ENCODE measurements around the gene PDE6B. TPM values are rescaled to one million over a fixed set of nuclear protein-coding genes. Genes with fewer than 3 reads are reported as not detected.

Gene PDE6B
- total and polyA plus RNA-seq, 2 experiments from 2014 or later, result 17.3 to 26.1 TPM

DNA sequence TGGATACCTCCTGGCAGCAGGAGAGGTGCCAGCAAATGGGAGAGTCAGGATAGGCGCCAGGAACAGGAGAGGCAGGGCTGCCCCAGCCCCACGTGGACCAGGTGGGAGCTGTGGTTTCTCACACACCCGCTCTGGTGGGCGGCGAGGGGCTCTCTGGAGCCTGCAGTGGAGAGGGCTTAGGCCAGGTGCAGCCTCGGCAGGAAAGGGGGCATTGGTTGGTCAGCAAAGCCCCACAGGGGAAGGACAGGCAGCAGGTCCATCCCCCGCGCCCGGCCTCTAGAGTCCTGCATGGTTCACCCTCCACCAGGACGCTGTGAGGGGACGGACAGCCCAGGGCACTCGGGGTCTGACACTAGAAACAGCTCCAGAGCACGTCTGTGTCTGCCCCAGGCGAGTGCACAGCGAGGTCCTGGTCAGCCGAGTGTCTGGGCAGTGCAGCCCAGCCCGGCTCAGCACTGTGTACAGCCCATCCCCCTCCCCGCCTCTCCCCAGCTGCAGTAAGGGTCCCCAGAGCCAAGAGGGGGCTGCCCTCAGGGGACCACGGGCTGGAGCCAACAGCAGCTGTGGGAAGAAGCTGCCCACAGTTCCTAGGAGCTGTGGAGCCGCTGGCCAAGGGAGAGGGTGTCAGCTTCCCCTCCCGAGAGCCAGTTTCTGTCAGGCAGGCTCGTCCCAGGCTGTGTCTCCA, 40.5 kb downstream of the PDE6B start:
- peaks cover 2% of the 10 kb centered on the region for H3K79me2 ChIP-seq
- no peaks in the 10 kb centered on the region for H3K9me2 ChIP-seq (replicated peaks; ENCODE audit: insufficient read depth)
- H3K27ac ChIP-seq, result no peak overlapping the region
- H3K36me3 ChIP-seq (replicated peaks; ENCODE audit: insufficient read depth, low read depth), result no peaks in the 10 kb centered on the region
- no peaks in the 10 kb centered on the region for H3K9me3 ChIP-seq (ENCODE audit: low read depth)
- H3K4me1 ChIP-seq (ENCODE audit: insufficient read depth), result peaks cover 12% of the 10 kb centered on the region
- no peaks in the 10 kb centered on the region for H4K20me1 ChIP-seq (ENCODE audit: insufficient read depth, poor library complexity, severe bottlenecking)
- H2AFZ ChIP-seq, result no peak overlapping the region
- H3K4me2 ChIP-seq, result no peak overlapping the region
- WGBS (ENCODE audit: low lambda C conversion rate, missing lambda C conversion rate), result 83% methylated on average over 18 of the region's 22 CpGs
- no peak overlapping the region for H3K4me3 ChIP-seq
- no peaks in the 10 kb centered on the region for H3K27me3 ChIP-seq
- TF ChIP-seq EZH2 (IDR thresholded peaks at IDR 0.05; ENCODE audit: borderline replicate concordance), result no peak
- TF ChIP-seq, protein P1, sequence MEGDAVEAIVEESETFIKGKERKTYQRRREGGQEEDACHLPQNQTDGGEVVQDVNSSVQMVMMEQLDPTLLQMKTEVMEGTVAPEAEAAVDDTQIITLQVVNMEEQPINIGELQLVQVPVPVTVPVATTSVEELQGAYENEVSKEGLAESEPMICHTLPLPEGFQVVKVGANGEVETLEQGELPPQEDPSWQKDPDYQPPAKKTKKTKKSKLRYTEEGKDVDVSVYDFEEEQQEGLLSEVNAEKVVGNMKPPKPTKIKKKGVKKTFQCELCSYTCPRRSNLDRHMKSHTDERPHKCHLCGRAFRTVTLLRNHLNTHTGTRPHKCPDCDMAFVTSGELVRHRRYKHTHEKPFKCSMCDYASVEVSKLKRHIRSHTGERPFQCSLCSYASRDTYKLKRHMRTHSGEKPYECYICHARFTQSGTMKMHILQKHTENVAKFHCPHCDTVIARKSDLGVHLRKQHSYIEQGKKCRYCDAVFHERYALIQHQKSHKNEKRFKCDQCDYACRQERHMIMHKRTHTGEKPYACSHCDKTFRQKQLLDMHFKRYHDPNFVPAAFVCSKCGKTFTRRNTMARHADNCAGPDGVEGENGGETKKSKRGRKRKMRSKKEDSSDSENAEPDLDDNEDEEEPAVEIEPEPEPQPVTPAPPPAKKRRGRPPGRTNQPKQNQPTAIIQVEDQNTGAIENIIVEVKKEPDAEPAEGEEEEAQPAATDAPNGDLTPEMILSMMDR (IDR thresholded peaks at IDR 0.05; ENCODE audit: poor library complexity), result no peak
- no peak for TF ChIP-seq EZH2phosphoT487 (IDR thresholded peaks at IDR 0.05; ENCODE audit: low read depth, severe bottlenecking, unreplicated experiment)
- DNase-seq (ENCODE audit: low spot score), result no peak

DNA sequence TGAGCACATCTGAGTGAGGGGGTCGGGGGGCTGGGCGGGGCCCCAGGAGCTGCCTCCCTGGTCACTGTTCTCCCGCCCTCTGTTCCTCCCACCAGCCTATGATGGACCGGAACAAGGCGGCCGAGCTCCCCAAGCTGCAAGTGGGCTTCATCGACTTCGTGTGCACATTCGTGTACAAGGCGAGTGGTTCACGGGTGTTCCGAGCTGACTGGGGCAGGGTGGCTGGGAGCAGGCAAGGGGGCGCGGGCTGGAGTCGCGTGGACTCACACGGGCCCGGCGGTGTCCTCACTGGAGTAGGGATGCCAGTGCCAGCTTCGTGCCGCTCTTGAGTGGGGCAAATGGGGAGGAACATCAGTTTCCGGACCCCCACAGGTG, 41.0 kb downstream of the PDE6B start:
- Histone ChIP-seq H3K4me3 (no peak overlapping the region), H4K20me1 (ENCODE audit: insufficient read depth, poor library complexity, severe bottlenecking) (no peaks in the 10 kb centered on the region), H3K4me2 (no peak overlapping the region), H3K36me3 (replicated peaks; ENCODE audit: insufficient read depth, low read depth) (no peaks in the 10 kb centered on the region), H3K27me3 (no peaks in the 10 kb centered on the region), H3K4me1 (ENCODE audit: insufficient read depth) (peaks cover 12% of the 10 kb centered on the region), H3K27ac (no peak overlapping the region), H3K79me2 (peaks cover 2% of the 10 kb centered on the region), H3K9me2 (replicated peaks; ENCODE audit: insufficient read depth) (no peaks in the 10 kb centered on the region), H3K9me3 (ENCODE audit: low read depth) (no peaks in the 10 kb centered on the region), H2AFZ (no peak overlapping the region)
- no peak for DNase-seq (ENCODE audit: low spot score)
- TF ChIP-seq, protein P1 (IDR thresholded peaks at IDR 0.05; ENCODE audit: poor library complexity), result no peak
- TF ChIP-seq EZH2 (IDR thresholded peaks at IDR 0.05; ENCODE audit: borderline replicate concordance) (no peak), EZH2phosphoT487 (IDR thresholded peaks at IDR 0.05; ENCODE audit: low read depth, severe bottlenecking, unreplicated experiment) (no peak)
- 82% methylated on average over 12 of the region's 22 CpGs for WGBS (ENCODE audit: low lambda C conversion rate, missing lambda C conversion rate)

DNA sequence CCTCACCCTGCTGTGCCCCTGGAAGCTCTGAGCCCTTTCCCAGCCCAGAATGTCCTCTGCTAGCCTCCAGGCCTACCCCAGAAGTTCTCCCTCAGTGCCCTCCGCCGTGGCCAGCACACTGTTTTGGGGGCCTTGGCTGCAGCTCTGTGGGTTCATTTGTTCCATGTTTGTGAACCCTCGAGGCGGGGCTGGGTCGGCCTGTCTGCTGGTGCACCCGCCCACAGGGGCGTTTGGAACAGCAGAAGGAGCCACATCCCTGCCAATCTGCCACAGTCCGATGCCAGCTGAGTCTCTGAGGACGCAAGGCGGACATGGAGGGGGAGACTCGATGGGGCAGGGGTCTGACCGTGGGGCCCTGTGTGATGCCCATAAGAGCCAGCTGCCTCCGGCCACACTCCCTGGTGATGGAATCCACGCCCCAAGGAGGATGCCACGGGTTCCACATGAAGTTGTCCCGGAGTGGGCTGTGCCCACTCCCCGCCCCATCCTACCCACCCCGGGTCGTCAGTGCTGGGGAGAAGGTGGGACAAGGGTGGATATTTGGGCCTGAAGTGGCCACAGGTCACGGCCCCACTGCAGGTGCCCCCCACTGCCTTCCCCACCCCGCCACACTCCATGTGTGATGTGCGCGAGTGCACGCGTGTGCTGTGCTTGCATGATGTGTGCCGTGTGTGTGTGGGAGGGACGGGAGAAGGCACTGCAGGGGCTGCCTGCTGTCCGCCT, 41.6 kb downstream of the PDE6B start:
- Histone ChIP-seq H3K79me2 (peaks cover 2% of the 10 kb centered on the region), H3K27ac (no peak overlapping the region), H3K4me3 (no peak overlapping the region), H3K4me1 (ENCODE audit: insufficient read depth) (peaks cover 12% of the 10 kb centered on the region), H4K20me1 (ENCODE audit: insufficient read depth, poor library complexity, severe bottlenecking) (no peaks in the 10 kb centered on the region), H3K4me2 (no peak overlapping the region), H2AFZ (no peak overlapping the region), H3K27me3 (no peaks in the 10 kb centered on the region), H3K9me3 (ENCODE audit: low read depth) (no peaks in the 10 kb centered on the region), H3K36me3 (replicated peaks; ENCODE audit: insufficient read depth, low read depth) (no peaks in the 10 kb centered on the region), H3K9me2 (replicated peaks; ENCODE audit: insufficient read depth) (no peaks in the 10 kb centered on the region)
- no peak for DNase-seq (ENCODE audit: low spot score)
- WGBS (ENCODE audit: low lambda C conversion rate, missing lambda C conversion rate), result 94% methylated on average over 19 of the region's 28 CpGs
- TF ChIP-seq EZH2phosphoT487 (IDR thresholded peaks at IDR 0.05; ENCODE audit: low read depth, severe bottlenecking, unreplicated experiment), result no peak
- no peak for TF ChIP-seq EZH2 (IDR thresholded peaks at IDR 0.05; ENCODE audit: borderline replicate concordance)
- TF ChIP-seq, protein P1 (IDR thresholded peaks at IDR 0.05; ENCODE audit: poor library complexity), result no peak
